Ovary (tissue), 3 donors: ENCODE data around the gene EIF4E3.

Experiments used
- CTCF ChIP-seq, 3 donors: fragments of 450-650 bp in 2 of 3; fragments of 200-600 bp in 1 of 3; IDR thresholded peaks; one replicate each; pipeline versions ENCODE4 v1.5.1 to v1.8.0; 2016 to 2022; ENCODE audit warnings: antibody characterized with exemption in 3 of 3, mild to moderate bottlenecking in 1 of 3
- POLR2A ChIP-seq: fragments of 450-650 bp; IDR thresholded peaks from one replicate; pipeline ENCODE4 v1.6.1; 2017; ENCODE audit warnings: antibody characterized with exemption, mild to moderate bottlenecking, moderate library complexity
- donor health status: DM: no; HTN: no; CAD: no.

- TF ChIP-seq CTCF (IDR thresholded peaks at IDR 0.05): no peak
- no peak for TF ChIP-seq POLR2A
Measured at GRCh38 chr3:71676931-71677330, 48.3 kb downstream of the EIF4E3 start.
